ENCODE results near the gene IFNA6. TPM values are rescaled to one million over a fixed set of nuclear protein-coding genes. Genes with fewer than 3 reads are reported as not detected.

The IFNA6 gene
- total and polyA plus RNA-seq, 10 of the 15 experiments (the other 5 are each of a cell fraction or from before 2014, with no cell fraction given), result 0.04 TPM; not detected in 9

DNA sequence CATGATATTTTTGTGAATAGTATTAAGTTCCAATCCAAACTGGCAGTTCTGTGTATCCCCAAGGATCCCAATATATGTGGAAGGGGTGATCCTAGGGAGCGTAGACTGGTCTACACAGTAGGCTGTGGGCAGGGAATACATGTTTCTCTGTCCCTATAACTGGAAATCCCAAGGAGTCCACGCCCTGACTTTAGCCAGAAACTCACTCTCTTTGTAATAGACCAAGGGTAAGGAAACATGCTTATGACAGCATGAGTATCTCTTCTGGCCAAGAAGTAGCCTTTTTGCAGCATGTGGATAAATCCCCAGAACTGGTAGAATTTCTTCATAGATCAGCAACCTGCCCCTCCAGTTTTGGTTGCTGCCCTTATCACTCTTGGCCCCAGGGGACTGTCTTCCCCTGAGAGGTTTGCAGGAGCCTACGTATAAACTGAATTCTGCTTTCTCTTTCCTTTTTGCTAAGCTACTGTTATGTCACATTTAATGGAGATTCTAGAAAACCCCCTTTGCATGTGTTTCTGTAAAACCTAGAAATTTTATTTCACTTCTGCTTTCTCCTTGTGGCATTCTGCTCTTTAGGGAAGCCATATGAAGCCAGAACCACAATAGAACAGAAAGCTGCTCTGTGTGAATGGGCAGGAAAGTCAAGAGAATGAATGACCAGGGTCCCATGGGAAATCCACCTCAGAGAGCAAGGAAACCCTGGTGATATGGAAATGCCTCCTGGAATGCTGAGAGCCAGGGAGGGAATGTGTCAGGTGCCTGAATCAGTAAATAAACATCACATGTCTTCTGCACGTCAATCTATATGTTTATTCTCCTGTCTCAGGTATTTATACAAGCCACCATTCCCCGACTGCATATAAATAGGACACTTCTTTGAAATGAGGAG is 31.0 kb upstream of the IFNA6 start (continued):
- TF ChIP-seq, protein P1, sequence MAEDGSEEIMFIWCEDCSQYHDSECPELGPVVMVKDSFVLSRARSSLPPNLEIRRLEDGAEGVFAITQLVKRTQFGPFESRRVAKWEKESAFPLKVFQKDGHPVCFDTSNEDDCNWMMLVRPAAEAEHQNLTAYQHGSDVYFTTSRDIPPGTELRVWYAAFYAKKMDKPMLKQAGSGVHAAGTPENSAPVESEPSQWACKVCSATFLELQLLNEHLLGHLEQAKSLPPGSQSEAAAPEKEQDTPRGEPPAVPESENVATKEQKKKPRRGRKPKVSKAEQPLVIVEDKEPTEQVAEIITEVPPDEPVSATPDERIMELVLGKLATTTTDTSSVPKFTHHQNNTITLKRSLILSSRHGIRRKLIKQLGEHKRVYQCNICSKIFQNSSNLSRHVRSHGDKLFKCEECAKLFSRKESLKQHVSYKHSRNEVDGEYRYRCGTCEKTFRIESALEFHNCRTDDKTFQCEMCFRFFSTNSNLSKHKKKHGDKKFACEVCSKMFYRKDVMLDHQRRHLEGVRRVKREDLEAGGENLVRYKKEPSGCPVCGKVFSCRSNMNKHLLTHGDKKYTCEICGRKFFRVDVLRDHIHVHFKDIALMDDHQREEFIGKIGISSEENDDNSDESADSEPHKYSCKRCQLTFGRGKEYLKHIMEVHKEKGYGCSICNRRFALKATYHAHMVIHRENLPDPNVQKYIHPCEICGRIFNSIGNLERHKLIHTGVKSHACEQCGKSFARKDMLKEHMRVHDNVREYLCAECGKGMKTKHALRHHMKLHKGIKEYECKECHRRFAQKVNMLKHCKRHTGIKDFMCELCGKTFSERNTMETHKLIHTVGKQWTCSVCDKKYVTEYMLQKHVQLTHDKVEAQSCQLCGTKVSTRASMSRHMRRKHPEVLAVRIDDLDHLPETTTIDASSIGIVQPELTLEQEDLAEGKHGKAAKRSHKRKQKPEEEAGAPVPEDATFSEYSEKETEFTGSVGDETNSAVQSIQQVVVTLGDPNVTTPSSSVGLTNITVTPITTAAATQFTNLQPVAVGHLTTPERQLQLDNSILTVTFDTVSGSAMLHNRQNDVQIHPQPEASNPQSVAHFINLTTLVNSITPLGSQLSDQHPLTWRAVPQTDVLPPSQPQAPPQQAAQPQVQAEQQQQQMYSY (CRISPR knock-in tag; IDR thresholded peaks at IDR 0.05), result no peak
- TF ChIP-seq SMC3 (IDR thresholded peaks at IDR 0.05; ENCODE audit: borderline replicate concordance, low read length) (0 out of 2 replicates have a peak, but pooled peaks have one; percentile 3), MEF2A (IDR thresholded peaks at IDR 0.05; ENCODE audit: insufficient read depth, low read depth, low read length) (peak; percentile 64; the same call in 1 of the 2 replicates), FOXM1 (IDR thresholded peaks at IDR 0.05; ENCODE audit: low read depth, low read length) (peak; percentile 86), FOS (IDR thresholded peaks at IDR 0.05; ENCODE audit: borderline replicate concordance, extremely low read depth, insufficient read length) (no peak), SUPT20H (IDR thresholded peaks at IDR 0.05; ENCODE audit: borderline replicate concordance, control insufficient read depth, low read depth, low read length) (no peak), RAD21 (IDR thresholded peaks at IDR 0.05; ENCODE audit: insufficient read depth, low read depth, low read length) (0 out of 2 replicates have a peak, but pooled peaks have one; percentile 6), NBN (IDR thresholded peaks at IDR 0.05) (peak; percentile 95; the same call in 1 of the 2 replicates), EZH2 (IDR thresholded peaks at IDR 0.05; ENCODE audit: borderline replicate concordance, control insufficient read depth, low read depth, low read length) (no peak)
- TF ChIP-seq, protein P2, sequence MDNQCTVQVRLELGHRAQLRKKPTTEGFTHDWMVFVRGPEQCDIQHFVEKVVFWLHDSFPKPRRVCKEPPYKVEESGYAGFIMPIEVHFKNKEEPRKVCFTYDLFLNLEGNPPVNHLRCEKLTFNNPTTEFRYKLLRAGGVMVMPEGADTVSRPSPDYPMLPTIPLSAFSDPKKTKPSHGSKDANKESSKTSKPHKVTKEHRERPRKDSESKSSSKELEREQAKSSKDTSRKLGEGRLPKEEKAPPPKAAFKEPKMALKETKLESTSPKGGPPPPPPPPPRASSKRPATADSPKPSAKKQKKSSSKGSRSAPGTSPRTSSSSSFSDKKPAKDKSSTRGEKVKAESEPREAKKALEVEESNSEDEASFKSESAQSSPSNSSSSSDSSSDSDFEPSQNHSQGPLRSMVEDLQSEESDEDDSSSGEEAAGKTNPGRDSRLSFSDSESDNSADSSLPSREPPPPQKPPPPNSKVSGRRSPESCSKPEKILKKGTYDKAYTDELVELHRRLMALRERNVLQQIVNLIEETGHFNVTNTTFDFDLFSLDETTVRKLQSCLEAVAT (IDR thresholded peaks at IDR 0.05), result 0 out of 2 replicates have a peak, but pooled peaks have one; percentile 77
- TF ChIP-seq, protein P3, sequence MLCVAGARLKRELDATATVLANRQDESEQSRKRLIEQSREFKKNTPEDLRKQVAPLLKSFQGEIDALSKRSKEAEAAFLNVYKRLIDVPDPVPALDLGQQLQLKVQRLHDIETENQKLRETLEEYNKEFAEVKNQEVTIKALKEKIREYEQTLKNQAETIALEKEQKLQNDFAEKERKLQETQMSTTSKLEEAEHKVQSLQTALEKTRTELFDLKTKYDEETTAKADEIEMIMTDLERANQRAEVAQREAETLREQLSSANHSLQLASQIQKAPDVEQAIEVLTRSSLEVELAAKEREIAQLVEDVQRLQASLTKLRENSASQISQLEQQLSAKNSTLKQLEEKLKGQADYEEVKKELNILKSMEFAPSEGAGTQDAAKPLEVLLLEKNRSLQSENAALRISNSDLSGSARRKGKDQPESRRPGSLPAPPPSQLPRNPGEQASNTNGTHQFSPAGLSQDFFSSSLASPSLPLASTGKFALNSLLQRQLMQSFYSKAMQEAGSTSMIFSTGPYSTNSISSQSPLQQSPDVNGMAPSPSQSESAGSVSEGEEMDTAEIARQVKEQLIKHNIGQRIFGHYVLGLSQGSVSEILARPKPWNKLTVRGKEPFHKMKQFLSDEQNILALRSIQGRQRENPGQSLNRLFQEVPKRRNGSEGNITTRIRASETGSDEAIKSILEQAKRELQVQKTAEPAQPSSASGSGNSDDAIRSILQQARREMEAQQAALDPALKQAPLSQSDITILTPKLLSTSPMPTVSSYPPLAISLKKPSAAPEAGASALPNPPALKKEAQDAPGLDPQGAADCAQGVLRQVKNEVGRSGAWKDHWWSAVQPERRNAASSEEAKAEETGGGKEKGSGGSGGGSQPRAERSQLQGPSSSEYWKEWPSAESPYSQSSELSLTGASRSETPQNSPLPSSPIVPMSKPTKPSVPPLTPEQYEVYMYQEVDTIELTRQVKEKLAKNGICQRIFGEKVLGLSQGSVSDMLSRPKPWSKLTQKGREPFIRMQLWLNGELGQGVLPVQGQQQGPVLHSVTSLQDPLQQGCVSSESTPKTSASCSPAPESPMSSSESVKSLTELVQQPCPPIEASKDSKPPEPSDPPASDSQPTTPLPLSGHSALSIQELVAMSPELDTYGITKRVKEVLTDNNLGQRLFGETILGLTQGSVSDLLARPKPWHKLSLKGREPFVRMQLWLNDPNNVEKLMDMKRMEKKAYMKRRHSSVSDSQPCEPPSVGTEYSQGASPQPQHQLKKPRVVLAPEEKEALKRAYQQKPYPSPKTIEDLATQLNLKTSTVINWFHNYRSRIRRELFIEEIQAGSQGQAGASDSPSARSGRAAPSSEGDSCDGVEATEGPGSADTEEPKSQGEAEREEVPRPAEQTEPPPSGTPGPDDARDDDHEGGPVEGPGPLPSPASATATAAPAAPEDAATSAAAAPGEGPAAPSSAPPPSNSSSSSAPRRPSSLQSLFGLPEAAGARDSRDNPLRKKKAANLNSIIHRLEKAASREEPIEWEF (IDR thresholded peaks at IDR 0.05; ENCODE audit: insufficient replicate concordance, low read depth, low read length), result peak; percentile 92
- TF ChIP-seq, protein P4, sequence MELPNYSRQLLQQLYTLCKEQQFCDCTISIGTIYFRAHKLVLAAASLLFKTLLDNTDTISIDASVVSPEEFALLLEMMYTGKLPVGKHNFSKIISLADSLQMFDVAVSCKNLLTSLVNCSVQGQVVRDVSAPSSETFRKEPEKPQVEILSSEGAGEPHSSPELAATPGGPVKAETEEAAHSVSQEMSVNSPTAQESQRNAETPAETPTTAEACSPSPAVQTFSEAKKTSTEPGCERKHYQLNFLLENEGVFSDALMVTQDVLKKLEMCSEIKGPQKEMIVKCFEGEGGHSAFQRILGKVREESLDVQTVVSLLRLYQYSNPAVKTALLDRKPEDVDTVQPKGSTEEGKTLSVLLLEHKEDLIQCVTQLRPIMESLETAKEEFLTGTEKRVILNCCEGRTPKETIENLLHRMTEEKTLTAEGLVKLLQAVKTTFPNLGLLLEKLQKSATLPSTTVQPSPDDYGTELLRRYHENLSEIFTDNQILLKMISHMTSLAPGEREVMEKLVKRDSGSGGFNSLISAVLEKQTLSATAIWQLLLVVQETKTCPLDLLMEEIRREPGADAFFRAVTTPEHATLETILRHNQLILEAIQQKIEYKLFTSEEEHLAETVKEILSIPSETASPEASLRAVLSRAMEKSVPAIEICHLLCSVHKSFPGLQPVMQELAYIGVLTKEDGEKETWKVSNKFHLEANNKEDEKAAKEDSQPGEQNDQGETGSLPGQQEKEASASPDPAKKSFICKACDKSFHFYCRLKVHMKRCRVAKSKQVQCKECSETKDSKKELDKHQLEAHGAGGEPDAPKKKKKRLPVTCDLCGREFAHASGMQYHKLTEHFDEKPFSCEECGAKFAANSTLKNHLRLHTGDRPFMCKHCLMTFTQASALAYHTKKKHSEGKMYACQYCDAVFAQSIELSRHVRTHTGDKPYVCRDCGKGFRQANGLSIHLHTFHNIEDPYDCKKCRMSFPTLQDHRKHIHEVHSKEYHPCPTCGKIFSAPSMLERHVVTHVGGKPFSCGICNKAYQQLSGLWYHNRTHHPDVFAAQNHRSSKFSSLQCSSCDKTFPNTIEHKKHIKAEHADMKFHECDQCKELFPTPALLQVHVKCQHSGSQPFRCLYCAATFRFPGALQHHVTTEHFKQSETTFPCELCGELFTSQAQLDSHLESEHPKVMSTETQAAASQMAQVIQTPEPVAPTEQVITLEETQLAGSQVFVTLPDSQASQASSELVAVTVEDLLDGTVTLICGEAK (IDR thresholded peaks at IDR 0.05; ENCODE audit: borderline replicate concordance), result no peak
